Raji (cell line): ENCODE data around the gene OAS1.

Experiments
- POLR2A ChIP-seq: IDR thresholded peaks from 2 replicates; pipeline ENCODE4 v1.6.1; 2011; ENCODE audit warnings: low read depth, low read length, control low read depth; ENCODE audit not compliant: insufficient read depth

The OAS1 gene

DNA sequence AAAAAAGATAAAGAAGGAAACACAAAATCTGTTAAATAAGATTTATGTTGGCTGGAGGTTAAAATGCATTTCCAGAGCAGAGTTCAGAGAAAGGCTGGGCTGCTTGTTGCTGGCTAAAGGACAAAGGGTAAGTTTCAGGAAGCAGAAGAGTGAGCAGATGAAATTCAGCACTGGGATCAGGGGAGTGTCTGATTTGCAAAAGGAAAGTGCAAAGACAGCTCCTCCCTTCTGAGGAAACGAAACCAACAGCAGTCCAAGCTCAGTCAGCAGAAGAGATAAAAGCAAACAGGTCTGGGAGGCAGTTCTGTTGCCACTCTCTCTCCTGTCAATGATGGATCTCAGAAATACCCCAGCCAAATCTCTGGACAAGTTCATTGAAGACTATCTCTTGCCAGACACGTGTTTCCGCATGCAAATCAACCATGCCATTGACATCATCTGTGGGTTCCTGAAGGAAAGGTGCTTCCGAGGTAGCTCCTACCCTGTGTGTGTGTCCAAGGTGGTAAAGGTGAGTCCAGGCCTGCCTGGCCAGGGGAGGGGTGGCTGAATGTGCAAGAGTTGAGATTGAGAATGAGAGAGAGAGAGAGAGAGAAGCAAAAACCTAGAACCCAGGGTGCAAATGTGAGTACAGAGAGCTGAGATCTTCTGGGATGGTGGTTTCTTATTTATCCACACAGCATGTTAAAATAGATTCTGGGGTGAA is at the start of gene OAS1:
OAS1 (plus strand) TSS at position 251 of the 703 bp plus-strand sequence; CDS start at position 329, 78 bp downstream.
- peak; percentile 60 for TF ChIP-seq POLR2A

DNA sequence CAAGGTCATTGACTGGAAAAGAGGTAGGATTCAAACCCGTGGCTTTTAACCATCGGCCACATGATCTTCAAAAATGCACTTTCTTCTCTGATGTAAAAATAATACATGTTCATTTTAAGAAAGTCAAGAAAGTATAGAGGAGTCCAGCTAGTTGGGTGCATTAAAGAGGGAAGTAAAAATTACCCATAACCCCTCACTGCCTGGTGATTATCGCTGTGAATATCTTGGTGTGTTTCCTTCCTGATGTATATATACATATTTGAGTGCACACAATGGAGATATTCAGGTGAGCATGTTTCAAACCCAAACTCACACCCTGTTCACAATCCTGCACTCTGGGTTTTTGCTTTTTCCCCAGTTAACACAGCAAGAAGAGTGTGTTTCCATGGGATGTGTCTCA is 47.5 kb upstream of the OAS1 start:
- no peak for TF ChIP-seq POLR2A

DNA sequence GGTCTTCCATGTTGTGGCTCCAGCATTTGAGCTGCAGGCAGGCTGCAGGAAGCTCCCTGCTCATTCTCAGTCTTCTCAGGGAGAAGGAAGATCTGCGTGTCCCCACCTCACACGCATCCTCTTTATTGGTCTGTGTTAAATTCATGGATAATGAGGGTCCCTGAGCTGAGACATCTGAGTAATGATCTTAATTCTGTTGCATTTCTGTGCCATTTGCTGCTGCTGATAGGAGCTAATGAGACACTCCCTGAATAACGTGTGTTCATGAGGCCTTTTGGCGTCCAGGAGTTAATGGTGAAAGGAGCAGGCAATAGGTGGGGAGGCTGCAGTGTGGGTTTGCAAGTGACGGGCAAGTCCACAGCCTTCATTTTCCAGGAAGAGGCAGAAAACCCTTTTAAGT is 46.6 kb upstream of the OAS1 start:
- TF ChIP-seq POLR2A = no peak

DNA sequence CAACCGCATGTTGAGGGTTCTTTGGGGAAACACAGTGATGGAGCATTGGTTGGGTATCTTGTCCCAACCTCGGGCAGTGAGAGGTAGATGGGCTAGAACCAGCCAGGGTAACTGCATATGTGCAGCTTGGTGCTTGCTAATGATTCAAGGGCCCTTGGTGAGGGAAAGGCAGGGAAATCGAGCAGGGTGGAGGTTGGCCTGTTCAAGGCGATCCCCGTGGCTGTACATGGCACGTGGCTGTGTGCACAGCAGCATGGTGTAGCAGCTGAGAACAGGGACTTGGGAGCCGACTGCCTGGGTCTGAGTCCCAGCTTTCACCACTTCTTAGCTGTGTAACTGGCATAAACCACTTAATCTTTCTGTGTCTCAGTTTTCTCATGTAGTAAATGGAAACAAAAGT is 45.5 kb upstream of the OAS1 start:
- no peak for TF ChIP-seq POLR2A

DNA sequence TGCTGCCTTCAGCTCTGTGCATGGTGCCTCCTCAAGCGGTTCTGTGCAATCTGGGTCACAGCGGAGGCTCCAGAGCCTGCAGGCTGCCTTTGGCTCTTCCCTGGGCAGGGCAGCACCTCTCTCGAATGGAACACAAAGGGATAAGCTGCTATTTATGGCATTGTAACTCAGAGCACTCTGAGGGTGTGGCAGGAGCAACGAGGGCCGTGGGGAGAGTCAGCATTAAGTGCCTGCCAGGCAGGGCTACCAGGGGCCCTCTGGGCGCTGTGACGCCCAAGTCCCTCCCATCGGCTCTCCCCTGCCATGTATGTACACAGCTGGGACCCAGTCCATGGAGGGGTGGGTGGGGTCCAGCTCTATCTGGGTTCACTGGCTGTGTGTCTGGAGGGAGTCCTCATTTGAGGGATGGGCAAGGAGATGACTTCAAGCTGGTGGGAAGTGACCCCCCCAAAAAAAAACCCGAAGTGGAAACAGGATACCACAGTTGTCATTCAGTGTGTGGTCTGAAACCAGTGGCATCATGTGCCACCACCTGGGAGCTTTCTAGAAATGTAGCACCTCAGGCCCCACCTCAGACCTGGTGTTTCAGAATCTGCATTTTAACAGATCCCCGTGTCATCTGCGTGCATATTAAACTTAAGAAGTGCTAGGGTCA is 44.0 kb upstream of the OAS1 start:
- no peak for TF ChIP-seq POLR2A

DNA sequence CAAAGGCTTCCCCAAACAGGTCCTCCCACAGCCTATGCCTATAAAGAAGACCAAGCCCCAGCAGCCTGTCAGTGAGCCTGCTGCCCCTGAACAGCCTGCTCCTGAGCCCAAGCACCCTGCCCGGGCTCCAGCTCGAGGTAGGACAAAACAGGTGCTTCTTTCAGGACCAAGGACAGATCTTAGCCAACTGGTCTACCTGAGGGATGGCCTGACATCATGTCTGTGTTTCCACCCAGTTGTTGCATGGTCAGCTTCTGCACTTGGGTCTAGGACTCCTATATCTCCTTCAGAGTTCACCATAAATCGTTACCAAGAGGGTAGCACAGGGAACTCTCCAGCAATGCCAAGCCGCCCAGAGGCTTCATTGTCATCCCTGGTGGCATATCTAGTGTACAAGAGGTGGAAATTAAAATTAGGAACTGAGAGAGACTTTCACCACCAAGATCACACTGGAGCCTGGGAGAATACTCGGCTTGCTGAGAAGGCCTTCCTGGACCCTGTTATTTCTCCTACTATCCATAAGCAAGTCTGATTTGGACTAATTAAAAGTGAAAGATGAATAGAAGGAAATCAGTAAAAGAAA is 38.2 kb upstream of the OAS1 start:
- TF ChIP-seq POLR2A = no peak

DNA sequence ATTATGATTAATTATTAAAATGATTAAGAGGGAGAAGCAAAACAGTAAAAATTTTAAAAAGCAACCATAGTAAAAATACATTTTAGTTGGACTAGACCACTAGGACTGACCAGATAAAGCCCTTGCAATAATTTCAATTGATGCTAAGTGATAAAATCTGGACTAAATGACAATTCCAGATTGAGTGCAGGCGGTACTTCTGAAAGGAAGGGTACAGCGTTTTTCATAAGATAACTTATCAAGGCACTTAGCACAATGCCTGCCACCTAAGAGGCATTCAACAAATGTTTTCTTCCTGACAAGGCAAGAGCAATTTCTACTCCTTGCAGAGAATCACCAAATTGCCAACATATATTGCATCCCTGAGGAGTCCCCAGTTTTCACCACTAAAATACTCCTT is 37.7 kb upstream of the OAS1 start:
- no peak for TF ChIP-seq POLR2A

DNA sequence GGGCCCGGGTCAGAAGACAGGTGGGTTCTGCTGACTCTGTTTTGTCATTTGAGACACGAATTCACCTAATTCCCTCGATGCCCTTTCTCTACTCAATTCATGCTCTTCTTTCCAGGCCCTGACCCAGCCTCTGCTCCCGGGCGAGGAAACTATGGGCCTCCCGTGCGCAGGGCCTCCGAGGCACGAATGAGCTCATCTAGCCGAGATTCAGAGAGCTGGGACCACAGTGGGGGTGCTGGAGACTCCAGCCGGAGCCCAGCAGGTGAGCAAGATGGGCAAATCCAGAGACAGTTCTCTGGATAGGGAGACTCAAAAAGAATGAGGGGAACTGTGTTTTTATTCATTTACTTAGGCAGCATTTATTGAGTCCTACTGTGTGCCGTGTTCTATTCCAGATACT is 37.0 kb upstream of the OAS1 start:
- no peak for TF ChIP-seq POLR2A

DNA sequence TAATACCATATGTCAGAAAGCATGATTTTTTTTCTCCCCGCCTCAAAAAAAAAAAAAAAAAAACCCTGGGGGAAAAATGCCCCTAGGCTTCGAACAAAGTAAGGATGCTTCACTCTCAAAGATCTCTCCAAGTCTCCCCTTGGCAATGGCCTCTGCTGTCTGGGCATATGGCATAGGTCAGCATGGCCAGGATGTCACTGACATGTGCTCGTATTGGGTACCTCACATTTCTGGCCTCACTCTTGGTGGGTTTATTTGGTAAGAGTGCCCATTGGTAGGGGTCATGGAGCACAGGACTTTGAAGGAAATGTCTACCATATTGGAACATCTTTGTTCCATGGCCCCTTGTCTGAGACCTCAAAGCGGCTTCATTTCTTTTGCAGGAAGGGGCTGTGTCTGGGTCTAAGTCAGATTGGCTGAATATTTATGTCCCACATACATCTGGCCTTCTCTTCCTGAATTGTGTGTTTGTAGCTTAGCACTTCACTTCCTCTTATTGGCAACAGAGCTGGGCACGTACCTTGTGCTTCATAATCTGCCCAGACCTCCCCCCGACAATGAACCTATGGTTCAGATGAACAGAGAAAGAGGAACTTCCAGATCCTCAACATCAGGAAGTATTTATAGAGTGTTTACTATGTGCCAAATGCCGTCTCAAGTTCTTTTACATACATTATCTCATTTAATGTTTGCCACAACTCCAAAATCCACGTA is 36.3 kb upstream of the OAS1 start:
- TF ChIP-seq POLR2A = no peak

DNA sequence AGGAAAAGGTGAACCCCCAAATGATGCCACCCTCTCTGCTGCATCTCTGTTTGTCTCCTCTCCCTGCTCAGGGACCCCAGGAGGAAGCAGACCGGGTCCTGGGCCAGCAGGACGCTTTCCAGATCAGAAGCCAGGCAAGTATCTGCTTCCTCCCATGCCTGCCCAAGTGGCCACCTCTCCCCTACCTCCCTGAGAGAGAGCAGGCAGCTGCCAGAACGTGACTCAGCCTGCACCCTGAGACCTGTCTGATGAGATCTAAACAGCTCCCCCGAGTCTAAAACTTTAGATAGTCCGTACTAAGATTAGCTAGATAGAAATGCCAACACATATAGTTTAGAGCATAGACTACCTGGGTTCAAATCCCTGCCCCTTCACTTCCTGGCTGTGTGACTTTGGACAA is 31.2 kb upstream of the OAS1 start:
- TF ChIP-seq POLR2A = no peak

DNA sequence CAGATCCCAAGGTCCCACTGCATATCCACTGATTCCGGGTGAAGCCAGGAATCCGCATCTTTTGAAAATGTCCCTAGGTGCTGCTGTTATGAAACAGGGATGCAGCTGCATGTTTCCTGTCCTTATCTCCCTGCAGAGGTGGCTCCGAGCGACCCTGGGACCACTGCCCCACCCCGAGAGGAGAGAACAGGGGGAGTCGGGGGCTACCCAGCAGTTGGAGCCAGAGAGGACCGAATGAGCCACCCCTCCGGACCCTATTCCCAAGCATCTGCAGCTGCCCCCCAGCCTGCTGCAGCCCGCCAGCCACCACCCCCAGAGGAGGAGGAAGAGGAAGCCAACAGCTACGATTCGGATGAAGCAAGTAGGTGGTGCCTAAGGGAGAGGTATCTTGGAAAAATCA is 30.3 kb upstream of the OAS1 start:
- TF ChIP-seq POLR2A = no peak

DNA sequence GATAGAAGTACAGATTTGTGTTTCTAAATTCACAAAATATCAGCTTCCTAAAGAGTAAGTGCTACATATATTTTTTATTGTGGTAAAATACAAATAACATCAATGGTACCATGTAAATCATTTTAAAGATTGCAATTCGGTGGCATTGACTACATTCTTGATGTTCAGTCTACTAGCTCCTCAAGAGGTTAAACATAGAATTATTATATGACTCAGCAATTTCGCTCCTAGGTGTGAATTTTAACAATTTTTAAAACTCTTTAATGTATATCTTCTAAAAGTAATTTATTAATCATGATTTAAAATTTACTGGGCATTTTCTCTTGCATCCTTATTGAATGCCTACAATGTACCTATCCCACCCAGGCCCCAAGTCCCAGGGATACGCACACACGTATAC is 29.8 kb upstream of the OAS1 start:
- no peak for TF ChIP-seq POLR2A

DNA sequence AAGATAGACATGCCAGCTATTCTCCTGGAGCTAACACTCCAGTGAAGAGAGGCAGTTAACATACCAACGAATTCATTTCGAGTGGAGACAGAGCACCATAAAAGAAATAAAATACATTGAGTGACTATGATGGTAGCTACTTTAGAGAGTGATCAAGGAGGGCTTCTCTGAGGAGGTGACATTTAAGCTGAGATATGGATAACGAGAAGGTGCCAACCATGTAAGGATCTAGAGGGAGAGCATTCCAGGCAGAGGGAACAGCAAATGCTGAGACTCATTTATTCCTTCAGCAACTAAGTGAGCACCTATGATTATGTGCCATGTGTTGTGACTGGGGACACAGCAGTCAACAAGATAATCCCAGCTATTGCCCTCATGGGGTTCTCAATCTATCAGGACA is 28.3 kb upstream of the OAS1 start:
- no peak for TF ChIP-seq POLR2A

DNA sequence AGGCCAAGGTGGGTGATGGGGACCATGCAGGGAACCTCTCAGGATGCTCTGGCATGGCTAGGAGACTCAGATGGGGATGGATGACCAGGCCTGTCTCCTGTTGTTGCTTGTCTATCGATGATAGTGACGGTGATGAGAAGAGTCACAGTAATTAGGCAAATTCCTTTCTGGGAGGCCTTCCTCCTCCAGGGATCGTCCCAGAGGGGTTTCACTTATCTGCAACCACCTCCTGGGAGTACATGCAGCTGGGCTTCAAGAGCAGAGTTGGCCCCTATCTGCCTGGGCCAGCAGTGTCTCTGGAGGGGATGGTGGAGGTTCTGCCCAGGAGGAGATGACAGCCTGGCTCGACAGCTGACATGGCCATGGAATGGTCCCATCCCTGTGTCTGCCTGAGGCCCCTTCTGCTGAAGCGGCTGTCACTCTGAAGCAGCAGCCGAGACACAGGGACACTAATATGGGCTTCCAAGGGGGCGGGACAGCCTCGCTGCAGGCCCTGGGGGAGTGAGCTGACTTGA is 27.5 kb upstream of the OAS1 start:
- TF ChIP-seq POLR2A = no peak

DNA sequence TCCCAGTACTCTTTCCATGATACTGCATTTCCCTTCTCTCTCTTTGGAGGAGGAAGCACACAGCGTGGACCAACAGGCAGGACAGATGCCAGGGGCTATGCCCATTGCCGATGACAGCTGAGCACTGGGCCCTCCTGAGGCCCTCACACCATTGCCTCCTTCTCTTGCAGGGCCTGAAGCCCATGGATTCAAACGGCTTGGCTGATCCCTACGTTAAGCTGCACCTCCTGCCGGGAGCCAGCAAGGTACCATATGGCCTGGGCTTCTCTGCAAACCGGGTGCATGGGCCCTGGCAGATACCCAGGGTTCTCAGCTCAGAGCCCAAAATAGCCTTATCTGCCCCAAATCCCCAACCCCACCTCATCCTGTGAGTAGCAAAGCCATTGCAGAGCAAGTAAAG is 25.2 kb upstream of the OAS1 start:
- no peak for TF ChIP-seq POLR2A

DNA sequence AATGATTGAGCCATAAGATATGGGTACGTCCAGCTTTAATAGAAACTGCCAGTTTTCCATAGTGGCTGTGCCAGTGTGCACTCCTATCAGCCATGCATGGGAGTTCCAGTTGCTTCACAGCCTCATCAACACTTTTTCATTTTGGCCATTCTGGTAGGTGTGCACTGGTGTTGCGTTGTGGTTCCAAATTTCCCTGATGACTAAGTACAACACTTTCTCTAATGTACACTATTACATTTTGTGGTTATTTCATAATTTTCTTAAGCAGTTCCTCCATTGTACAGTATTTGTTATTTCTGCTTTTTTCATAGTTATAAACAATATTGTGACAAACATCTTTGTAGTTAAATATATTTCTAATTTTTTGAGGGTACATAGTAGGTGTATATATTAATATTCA is 21.5 kb upstream of the OAS1 start:
- TF ChIP-seq POLR2A = no peak
